Gastrocnemius medialis (tissue), 4 donors: Measurements from ENCODE around the gene SNX24.
"Not testable (repeated sequence)": the region's sequence is repeated elsewhere in the genome, so short reads cannot be mapped to it uniquely, and the experiment has no call there.

Source experiments
- CTCF ChIP-seq, 5 experiments: fragments of 450-650 bp in 3 of 5; fragments of 200-600 bp in 2 of 5; sonication (generic) in 2 of 5; IDR thresholded peaks in 4 of 5; conservative IDR thresholded peaks in 1 of 5; 1 replicate in 4 of 5; 2 replicates in 1 of 5; pipeline ENCODE4 v1.5.1; 2016 to 2019; ENCODE audit warnings: antibody characterized with exemption in 5 of 5, mild to moderate bottlenecking in 3 of 5, moderate library complexity in 3 of 5
- POLR2A ChIP-seq, 2 donors: fragments of 450-650 bp; IDR thresholded peaks; one replicate each; pipeline ENCODE4 v1.6.1; 2017; ENCODE audit warnings: antibody characterized with exemption in 2 of 2, mild to moderate bottlenecking in 2 of 2, moderate library complexity in 2 of 2

- TF ChIP-seq CTCF (IDR thresholded peaks at IDR 0.05 in 4 of 5, conservative IDR thresholded peaks at IDR 0.05 in 1 of 5); POLR2A (IDR thresholded peaks at IDR 0.05): not testable (repeated sequence)
These were observed 122.6 kb downstream of the SNX24 start for GRCh38 chr5:122968056-122968455.
